Muscle of leg (tissue), 11 donors: Measurements from ENCODE around the gene SLC35B3. TPM values are rescaled to one million over a fixed set of nuclear protein-coding genes. Genes with fewer than 3 reads are reported as not detected.
"Not testable (repeated sequence)": the region's sequence is repeated elsewhere in the genome, so short reads cannot be mapped to it uniquely, and the experiment has no call there.

ENCODE experiments used
- DNase-seq: peaks from one replicate; pipeline ENCODE4 v3.0.0; 2013
- H3K27ac ChIP-seq: one replicate; pipeline ENCODE4 v1.5.1; 2013; ENCODE audit warnings: mild to moderate bottlenecking, low read length, control low read depth
- H3K27me3 ChIP-seq: one replicate; pipeline ENCODE4 v1.6.1; 2013; ENCODE audit warnings: low read length; ENCODE audit not compliant: control insufficient read depth, insufficient read depth
- H3K36me3 ChIP-seq: one replicate; pipeline ENCODE4 v1.6.1; 2013; ENCODE audit warnings: low read length; ENCODE audit not compliant: control insufficient read depth, insufficient read depth
- H3K4me1 ChIP-seq: one replicate; pipeline ENCODE4 v1.6.1; 2013; ENCODE audit warnings: low read length; ENCODE audit not compliant: control insufficient read depth, insufficient read depth
- H3K4me3 ChIP-seq: one replicate; pipeline ENCODE4 v1.5.1; 2013; ENCODE audit warnings: low read length, control low read depth
- H3K9me3 ChIP-seq: replicated peaks from 2 replicates; pipeline ENCODE4 v1.6.1; 2013; ENCODE audit warnings: low read depth, low read length; ENCODE audit not compliant: control insufficient read depth
- WGBS: methylation state at CpG from one replicate; pipeline ENCODE4 v1.1.5; 2013; ENCODE audit warnings: missing lambda C conversion rate; ENCODE audit not compliant: insufficient coverage; 5-methylcytosine and 5-hydroxymethylcytosine counted together
- polyA plus RNA-seq, 8 donors: library from polyadenylated mRNA; unstranded; fragments of 120-200 nt; gene quantifications; one replicate each; pipeline versions ENCODE4 v1.2.1 to v1.2.3, GENCODE V29; 2013; ENCODE audit warnings: inconsistent platforms in 1 of 8, low replicate concordance in 1 of 8; ENCODE audit not compliant: insufficient read length in 8 of 8, insufficient read depth in 1 of 8
- total RNA-seq: library from RNA; stranded (reverse); fragments of 120-200 nt; gene quantifications from one replicate; pipeline ENCODE4 v1.2.4, GENCODE V29; 2013

Gene SLC35B3
- total and polyA plus RNA-seq, 9 donors = 11.2 to 23.1 (median 15.8) TPM

DNA sequence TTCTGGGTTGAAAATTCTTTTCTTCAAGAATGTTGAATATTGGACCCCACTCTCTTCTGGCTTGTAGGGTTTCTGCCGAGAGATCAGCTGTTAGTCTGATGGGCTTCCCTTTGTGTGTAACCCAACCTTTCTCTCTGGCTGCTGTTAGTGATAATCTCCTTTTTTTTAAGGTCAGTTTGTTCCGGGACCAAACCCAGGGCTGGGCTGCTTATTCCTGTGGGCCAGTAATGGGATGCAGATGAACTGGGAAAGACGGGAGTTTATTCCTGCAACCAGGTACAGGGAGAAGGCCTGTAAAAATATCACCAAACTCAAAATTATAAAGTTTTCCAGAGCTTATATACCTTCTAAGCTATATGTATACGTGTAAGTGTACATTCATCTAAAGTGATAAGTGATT is 10.6 kb upstream of the SLC35B3 start:
- H3K4me1 ChIP-seq, H3K36me3 ChIP-seq, H3K9me3 ChIP-seq, H3K27me3 ChIP-seq, H3K27ac ChIP-seq, H3K4me3 ChIP-seq, DNase-seq: not testable (repeated sequence)
- no CpG with 5 or more reads among the region's 4 CpGs for WGBS

DNA sequence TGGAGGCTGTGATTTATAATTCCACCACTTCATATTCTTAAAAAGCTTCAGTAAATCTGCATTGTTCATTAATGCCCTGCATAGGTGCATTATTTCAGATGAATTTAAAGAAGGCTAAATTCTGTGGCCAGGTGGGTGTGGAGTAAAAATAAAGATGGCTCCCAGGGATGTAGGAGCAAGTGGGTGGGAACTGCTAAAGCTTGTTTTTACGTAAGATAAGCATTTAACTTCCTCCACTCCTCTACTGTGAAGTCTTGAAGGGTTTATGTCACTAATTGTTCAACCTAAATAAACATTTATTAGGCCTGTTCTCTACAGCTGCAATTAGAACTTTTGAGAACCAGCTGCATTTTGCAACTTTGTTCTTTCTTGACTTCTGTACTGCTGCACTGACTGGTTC is 6.8 kb upstream of the SLC35B3 start:
- WGBS = no CpG with 5 or more reads among the region's 1 CpG
- no peak overlapping the region for H3K4me3 ChIP-seq
- no peaks in the 10 kb centered on the region for H3K4me1 ChIP-seq
- H3K9me3 ChIP-seq = no peaks in the 10 kb centered on the region
- H3K27me3 ChIP-seq = no peaks in the 10 kb centered on the region
- H3K27ac ChIP-seq = no peak overlapping the region
- no peak for DNase-seq
- H3K36me3 ChIP-seq = no peaks in the 10 kb centered on the region

DNA sequence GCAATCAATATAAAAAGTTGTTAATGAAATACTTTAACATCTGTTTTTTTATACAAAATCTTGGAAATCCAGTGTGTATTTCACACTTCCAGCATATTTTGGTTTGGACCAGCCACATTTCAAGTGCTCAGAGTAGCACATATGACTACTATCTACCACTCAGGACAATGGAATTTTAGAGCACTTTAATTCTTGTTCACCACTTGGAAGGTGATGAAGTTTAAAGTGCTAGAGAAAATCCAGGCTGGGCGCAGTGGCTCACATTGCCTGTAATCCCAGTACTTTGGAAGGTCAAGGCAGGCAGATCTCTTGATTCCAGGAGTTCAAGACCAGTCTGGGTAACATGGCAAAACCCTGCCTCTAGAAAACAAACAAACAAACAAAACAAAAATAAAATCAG is 6.1 kb upstream of the SLC35B3 start:
- no peaks in the 10 kb centered on the region for H3K27me3 ChIP-seq
- no peak for DNase-seq
- no peaks in the 10 kb centered on the region for H3K36me3 ChIP-seq
- H3K9me3 ChIP-seq = no peaks in the 10 kb centered on the region
- H3K27ac ChIP-seq = no peak overlapping the region
- no CpG with 5 or more reads among the region's 1 CpG for WGBS
- no peak overlapping the region for H3K4me3 ChIP-seq
- H3K4me1 ChIP-seq = no peaks in the 10 kb centered on the region

DNA sequence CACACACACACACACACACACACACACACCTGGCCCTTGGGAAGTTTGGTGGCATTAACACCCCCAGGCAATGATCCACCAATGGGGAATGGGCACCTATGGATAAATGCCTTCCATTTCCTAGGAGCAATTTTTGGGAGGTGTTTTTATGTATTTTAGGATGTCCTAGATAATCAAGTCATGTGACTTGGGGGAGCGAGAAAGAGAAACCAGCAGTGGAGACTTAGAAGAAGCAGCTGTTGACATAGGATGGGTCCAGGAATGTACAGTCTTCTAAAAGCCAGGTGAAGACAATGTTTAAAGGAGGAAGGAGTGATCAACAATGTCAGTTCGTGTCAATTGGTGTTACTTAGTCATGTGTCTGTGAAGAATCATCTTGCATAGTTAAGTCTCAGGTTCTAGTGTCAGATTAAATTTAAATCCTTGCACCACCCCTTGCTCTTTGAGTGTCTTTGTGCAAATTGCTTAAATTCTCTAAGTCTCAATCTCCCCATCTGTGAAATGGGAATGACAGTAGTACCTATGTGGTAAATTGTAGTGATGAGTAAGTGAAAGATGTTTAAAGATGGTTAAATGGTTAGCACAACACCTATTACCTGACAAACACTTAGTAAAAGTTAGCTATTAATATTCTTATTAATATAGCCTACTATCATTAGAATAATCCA is 4.4 kb upstream of the SLC35B3 start:
- peaks cover 4% of the 10 kb centered on the region for H3K4me1 ChIP-seq
- 50% methylated on average over 1 of the region's 2 CpGs for WGBS

DNA sequence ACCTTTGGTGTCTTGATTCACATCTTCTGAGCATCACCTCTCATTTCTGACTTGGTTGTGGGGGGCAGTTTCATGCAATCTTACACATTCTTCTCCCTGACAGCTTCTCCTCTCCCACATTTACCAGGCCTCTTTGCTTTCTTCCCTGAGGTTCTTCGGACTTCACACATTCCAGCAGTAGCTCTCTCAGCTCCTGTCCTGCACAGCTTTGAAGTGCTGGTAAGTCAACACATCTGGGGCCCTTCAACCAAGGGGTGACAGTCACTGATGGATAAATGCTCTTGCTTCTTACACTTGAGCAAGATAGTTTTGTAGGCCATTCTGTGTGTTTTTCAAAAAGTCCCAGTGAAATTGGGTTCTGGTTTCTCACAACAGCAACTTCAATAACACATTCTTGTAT is 2.5 kb upstream of the SLC35B3 start:
- Histone ChIP-seq H3K4me1 (peaks cover 4% of the 10 kb centered on the region), H3K36me3 (no peaks in the 10 kb centered on the region), H3K4me3 (no peak overlapping the region), H3K27me3 (no peaks in the 10 kb centered on the region), H3K27ac (no peak overlapping the region), H3K9me3 (no peaks in the 10 kb centered on the region)
- DNase-seq = no peak
- no CpG with 5 or more reads among the region's 1 CpG for WGBS

More for the DNA sequence above, 4.4 kb upstream of the SLC35B3 start:
- H3K4me3 ChIP-seq = no peak overlapping the region
- no peaks in the 10 kb centered on the region for H3K9me3 ChIP-seq
- no peaks in the 10 kb centered on the region for H3K36me3 ChIP-seq
- DNase-seq = no peak
- no peak overlapping the region for H3K27ac ChIP-seq
- H3K27me3 ChIP-seq = no peaks in the 10 kb centered on the region

DNA sequence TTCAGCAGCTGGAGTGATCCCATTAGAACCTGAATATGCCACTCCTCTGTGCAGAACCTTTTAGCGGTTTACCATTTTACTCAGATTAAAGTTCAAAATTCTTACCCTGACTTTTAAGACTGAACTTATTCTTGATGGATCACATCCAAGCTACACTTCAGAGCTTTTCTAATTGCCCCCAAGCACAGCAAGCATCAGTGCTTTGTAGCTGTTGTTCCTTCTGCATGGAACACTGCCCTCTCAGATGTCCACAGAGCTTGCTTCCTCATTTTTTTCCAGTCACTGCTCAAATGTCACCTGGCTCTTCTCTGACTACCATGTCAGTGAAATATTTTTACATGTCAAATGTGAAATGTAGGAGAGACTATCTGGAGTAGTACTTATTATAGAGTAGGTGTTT is 1.6 kb upstream of the SLC35B3 start:
- no peaks in the 10 kb centered on the region for H3K9me3 ChIP-seq
- peak; percentile 2 for DNase-seq
- H3K4me3 ChIP-seq = no peak overlapping the region
- H3K27ac ChIP-seq = no peak overlapping the region
- H3K4me1 ChIP-seq = peaks cover 4% of the 10 kb centered on the region
- no peaks in the 10 kb centered on the region for H3K36me3 ChIP-seq
- H3K27me3 ChIP-seq = no peaks in the 10 kb centered on the region
- 93% methylated on average over 1 of the region's 1 CpG for WGBS

DNA sequence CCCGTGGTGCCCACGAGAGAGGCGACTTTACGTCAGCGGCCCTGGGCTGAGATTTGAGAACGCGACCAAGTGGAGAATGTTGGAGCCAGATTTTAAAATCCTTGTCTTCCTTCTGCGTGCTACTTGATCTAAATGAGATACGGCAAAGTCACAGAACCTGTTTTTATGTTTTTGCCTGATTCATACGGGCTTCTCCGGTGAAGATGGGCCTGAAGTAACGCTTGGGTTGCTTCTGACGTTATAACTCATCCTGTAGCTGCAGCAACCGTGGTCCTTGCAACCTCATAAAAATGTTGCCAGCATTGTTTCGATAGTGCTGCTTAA is 462 bp upstream of the SLC35B3 start:
- DNase-seq = no peak
- no peaks in the 10 kb centered on the region for H3K27me3 ChIP-seq
- no peaks in the 10 kb centered on the region for H3K36me3 ChIP-seq
- peak overlapping the region; percentile 83 for H3K4me3 ChIP-seq
- WGBS = 16% methylated on average over 15 of the region's 15 CpGs
- peaks cover 4% of the 10 kb centered on the region for H3K4me1 ChIP-seq
- no peaks in the 10 kb centered on the region for H3K9me3 ChIP-seq
- H3K27ac ChIP-seq = peak overlapping the region; percentile 79

DNA sequence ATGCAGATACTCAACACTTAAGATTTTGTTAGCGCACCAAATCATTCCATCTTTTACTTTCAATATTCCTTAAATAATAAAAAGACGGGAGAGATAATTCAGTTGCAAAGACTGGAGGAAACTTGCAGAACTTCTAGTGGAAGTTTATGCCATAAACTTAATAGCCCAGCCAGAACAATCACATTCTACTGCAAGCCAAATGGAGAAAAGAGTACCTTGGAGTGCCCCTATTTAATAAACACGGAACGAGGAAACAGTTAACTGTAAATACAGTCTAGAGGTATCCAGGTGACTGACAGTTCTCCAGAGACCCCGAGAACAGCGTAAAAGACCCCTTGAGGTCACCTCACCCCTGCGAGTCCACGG is 635 bp downstream of the SLC35B3 start:
- no peaks in the 10 kb centered on the region for H3K36me3 ChIP-seq
- WGBS = 0% methylated on average over 6 of the region's 8 CpGs
- H3K27ac ChIP-seq = peak overlapping the region; percentile 93
- H3K4me3 ChIP-seq = peak overlapping the region; percentile 83
- no peaks in the 10 kb centered on the region for H3K27me3 ChIP-seq
- DNase-seq = no peak
- no peaks in the 10 kb centered on the region for H3K9me3 ChIP-seq
- peaks cover 4% of the 10 kb centered on the region for H3K4me1 ChIP-seq

DNA sequence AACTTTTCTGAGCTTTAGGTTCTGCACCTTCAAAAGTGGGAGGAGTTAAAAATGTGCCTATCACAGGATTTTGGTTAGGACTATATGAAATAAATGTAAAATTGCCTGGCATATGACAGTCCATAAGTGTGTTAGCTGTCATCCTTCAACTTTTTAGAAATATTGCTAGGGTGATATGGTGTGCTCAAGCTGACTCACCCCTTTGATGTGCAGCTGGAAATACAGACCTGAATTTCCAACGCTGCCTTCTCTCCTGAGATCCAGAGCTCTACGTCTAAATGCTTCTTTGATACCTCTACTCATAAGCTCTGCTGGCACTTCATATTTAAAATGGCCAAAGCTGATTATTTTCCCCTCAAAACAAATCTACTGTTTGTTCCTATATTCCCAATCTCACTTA is 2.7 kb downstream of the SLC35B3 start:
- H3K27me3 ChIP-seq = no peaks in the 10 kb centered on the region
- no peak overlapping the region for H3K4me3 ChIP-seq
- H3K9me3 ChIP-seq = no peaks in the 10 kb centered on the region
- no peaks in the 10 kb centered on the region for H3K36me3 ChIP-seq
- DNase-seq = no peak
- peaks cover 4% of the 10 kb centered on the region for H3K4me1 ChIP-seq
- H3K27ac ChIP-seq = no peak overlapping the region
- WGBS = 46% methylated on average over 2 of the region's 2 CpGs

DNA sequence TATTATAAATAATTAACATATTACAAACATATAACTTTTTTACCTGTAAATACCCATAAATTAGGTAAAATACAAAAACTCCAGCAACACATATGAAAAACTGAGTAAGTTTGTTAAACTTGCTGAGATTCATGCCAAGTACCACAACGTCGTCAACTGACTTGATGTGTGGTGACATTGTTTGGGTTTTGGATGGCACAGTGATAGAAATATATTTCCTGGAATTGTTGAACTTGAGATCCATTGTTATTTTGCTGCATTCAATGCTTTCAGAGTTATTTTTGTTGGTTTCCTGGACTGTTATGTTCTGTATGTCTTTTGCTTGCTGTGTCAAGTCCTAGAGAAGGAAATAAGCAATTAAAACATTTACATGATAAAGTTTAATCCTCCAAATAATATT is 5.5 kb downstream of the SLC35B3 start:
- DNase-seq = no peak
- Histone ChIP-seq H3K4me3 (no peak overlapping the region), H3K27ac (no peak overlapping the region), H3K9me3 (no peaks in the 10 kb centered on the region), H3K27me3 (no peaks in the 10 kb centered on the region), H3K4me1 (no peaks in the 10 kb centered on the region), H3K36me3 (peaks cover 14% of the 10 kb centered on the region)
- no CpG with 5 or more reads among the region's 2 CpGs for WGBS

DNA sequence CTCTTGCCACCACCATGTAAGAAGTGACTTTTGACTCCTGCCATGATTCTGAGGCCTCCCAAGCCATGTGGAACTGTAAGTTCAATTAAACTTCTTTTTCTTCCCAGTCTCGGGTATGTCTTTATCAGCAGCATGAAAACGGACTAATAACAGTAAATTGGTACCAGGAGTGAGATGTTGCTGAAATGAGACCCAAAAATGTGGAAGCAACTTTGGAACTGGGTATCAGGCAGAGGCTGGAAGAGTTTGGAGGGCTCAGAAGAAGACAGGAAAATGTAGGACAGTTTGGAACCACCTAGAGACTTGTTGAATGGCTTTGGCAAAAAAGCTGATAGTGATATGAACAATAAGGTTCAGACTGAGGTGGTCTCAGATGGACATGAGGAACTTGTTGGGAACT is 8.8 kb downstream of the SLC35B3 start:
- H3K27ac ChIP-seq, H3K27me3 ChIP-seq, H3K4me3 ChIP-seq, DNase-seq, H3K4me1 ChIP-seq, H3K9me3 ChIP-seq: not testable (repeated sequence)
- WGBS = 88% methylated on average over 1 of the region's 2 CpGs
- peaks cover 14% of the 10 kb centered on the region for H3K36me3 ChIP-seq
